Duodenal mucosa (tissue), 2 donors: Measurements from ENCODE around the gene ANKS1A.
"Not testable (repeated sequence)": the region's sequence is repeated elsewhere in the genome, so short reads cannot be mapped to it uniquely, and the experiment has no call there.

Source experiments
- H3K27ac ChIP-seq: one replicate; pipeline ENCODE4 v1.7.0; 2013; ENCODE audit warnings: low read depth, low read length
- H3K27me3 ChIP-seq, 2 donors: one replicate each; pipeline ENCODE4 v1.7.0; 2013; ENCODE audit warnings: low read length in 2 of 2, control low read depth in 1 of 2; ENCODE audit not compliant: insufficient read depth in 2 of 2, control insufficient read depth in 1 of 2
- H3K36me3 ChIP-seq, 2 donors: one replicate each; pipeline ENCODE4 v1.7.0; 2013; ENCODE audit warnings: low read length in 2 of 2, control low read depth in 1 of 2; ENCODE audit not compliant: insufficient read depth in 2 of 2, control insufficient read depth in 1 of 2
- H3K4me1 ChIP-seq, 2 donors: one replicate each; pipeline ENCODE4 v1.7.0; 2013; ENCODE audit warnings: low read length in 2 of 2, control low read depth in 1 of 2; ENCODE audit not compliant: insufficient read depth in 2 of 2, control insufficient read depth in 1 of 2
- H3K4me3 ChIP-seq, 2 donors: one replicate each; pipeline ENCODE4 v1.7.0; 2013; ENCODE audit warnings: low read length in 2 of 2, low read depth in 1 of 2
- H3K9ac ChIP-seq, 2 donors: one replicate each; pipeline ENCODE4 v1.7.0; 2013; ENCODE audit warnings: low read length in 2 of 2, low read depth in 1 of 2
- H3K9me3 ChIP-seq, 2 donors: one replicate each; pipeline ENCODE4 v1.7.0; 2013; ENCODE audit warnings: low read length in 2 of 2, control low read depth in 1 of 2; ENCODE audit not compliant: control insufficient read depth in 1 of 2

The ANKS1A gene

DNA sequence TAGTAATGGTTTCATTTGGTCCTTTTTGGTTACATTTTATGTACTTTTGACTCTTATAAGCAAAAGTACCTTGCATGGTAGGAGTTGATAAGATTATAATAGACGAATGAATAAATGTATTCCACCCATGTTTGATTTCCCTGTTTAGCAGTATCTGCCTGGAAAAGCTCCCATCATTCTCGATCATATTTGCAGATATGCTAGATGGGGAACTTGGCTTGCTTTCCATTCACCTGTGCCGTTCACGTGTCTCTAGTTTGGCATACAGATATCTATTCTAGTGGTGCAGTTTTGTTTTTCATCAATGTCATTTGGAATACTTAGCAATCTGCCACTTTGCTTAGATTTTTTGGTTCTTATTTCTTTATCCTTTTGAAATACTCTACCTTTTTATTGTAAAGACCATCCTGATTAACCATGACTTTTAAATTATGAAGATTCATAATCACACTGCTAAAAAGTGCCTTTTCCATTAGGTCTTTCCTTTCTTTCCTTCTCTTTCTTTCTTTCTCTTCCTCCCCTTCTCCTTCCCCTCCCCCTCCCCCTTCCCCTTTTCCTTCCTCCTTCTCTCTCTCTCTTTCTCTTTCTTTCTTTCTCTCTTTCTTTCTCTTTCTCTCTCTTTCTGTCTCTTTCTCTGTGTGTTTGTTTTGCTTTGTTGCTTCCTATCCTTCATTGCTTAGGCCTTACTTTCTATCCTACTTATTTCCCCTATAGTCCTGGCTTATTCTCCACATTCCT lies 40.4 kb downstream of the ANKS1A start:
- Histone ChIP-seq H3K9ac (no peak overlapping the region), H3K4me1 (peaks cover 0 to 2% of the 10 kb centered on the region in 2 donors), H3K9me3 (no peaks in the 10 kb centered on the region), H3K4me3 (no peak overlapping the region), H3K36me3 (no peaks in the 10 kb centered on the region), H3K27ac (no peak overlapping the region), H3K27me3 (no peaks in the 10 kb centered on the region)

GRCh38 chr6:34930221-34930620 lies 41.2 kb downstream of the ANKS1A start:
- no peaks in the 10 kb centered on the region for H3K36me3 ChIP-seq
- H3K4me1 ChIP-seq: peaks cover 4 to 10% of the 10 kb centered on the region in 2 donors
- no peak overlapping the region for H3K4me3 ChIP-seq
- H3K27ac ChIP-seq: no peak overlapping the region
- no peak overlapping the region for H3K9ac ChIP-seq
- no peaks in the 10 kb centered on the region for H3K9me3 ChIP-seq
- no peaks in the 10 kb centered on the region for H3K27me3 ChIP-seq

DNA sequence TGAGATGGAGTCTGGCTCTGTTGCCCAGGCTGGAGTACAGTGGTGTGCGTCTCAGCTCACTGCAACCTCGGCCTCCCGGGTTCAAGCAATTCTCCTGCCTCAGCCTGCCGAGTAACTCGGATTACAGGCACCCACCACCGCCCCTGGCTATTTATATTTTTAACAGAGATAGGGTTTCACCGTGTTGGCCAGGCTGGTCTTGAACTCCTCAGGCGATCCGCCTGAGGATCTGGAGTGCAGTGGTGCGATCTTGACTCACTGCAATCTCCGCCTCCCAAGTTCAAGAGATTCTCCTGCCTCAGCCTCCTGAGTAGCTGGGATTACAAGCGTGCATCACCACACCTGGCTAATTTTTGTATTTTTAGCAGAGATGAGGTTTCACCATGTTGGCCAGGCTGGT lies 43.1 kb downstream of the ANKS1A start:
- not testable (repeated sequence) for H3K36me3 ChIP-seq, H3K4me3 ChIP-seq, H3K9ac ChIP-seq, H3K27ac ChIP-seq, H3K4me1 ChIP-seq, H3K27me3 ChIP-seq, H3K9me3 ChIP-seq

GRCh38 chr6:34934516-34934915 lies 45.5 kb downstream of the ANKS1A start:
- Histone ChIP-seq H3K36me3 (no peaks in the 10 kb centered on the region), H3K9ac (no peak overlapping the region), H3K27me3 (no peaks in the 10 kb centered on the region), H3K27ac (no peak overlapping the region), H3K4me1 (peaks cover 4 to 10% of the 10 kb centered on the region in 2 donors), H3K9me3 (no peaks in the 10 kb centered on the region), H3K4me3 (no peak overlapping the region)

- Histone ChIP-seq H3K9ac (no peak overlapping the region), H3K27ac (no peak overlapping the region), H3K9me3 (no peaks in the 10 kb centered on the region), H3K4me1 (peaks cover 8 to 16% of the 10 kb centered on the region in 2 donors), H3K27me3 (no peaks in the 10 kb centered on the region), H3K4me3 (no peak overlapping the region), H3K36me3 (no peaks in the 10 kb centered on the region)
These were observed 49.2 kb downstream of the ANKS1A start for GRCh38 chr6:34938268-34938667.

GRCh38 chr6:34940030-34940434 lies 51.0 kb downstream of the ANKS1A start:
- Histone ChIP-seq H3K4me3 (no peak overlapping the region), H3K9ac (no peak overlapping the region), H3K4me1 (peaks cover 6 to 8% of the 10 kb centered on the region in 2 donors), H3K9me3 (no peaks in the 10 kb centered on the region), H3K36me3 (no peaks in the 10 kb centered on the region), H3K27ac (no peak overlapping the region), H3K27me3 (no peaks in the 10 kb centered on the region)

DNA sequence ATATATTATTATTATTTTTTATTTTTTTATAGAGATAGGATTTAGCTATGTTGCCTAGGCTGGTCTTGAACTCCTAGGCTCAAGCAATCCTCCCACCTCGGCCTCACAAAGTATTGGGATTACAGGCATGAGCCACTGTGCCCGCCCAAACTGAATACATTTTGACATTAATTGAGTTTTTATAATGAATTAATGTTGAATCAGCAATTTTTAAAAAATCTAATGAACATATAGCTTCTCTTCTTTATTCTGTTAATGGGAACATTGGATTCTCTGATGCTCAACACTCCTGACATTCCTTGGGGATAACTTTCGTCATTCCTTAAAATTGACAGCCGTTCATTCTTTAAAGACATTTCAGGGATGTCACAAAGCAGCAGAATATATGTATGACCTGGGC lies 52.4 kb downstream of the ANKS1A start:
- Histone ChIP-seq H3K27ac (no peak overlapping the region), H3K4me3 (no peak overlapping the region), H3K4me1 (peaks cover 4 to 7% of the 10 kb centered on the region in 2 donors), H3K9me3 (no peaks in the 10 kb centered on the region), H3K36me3 (no peaks in the 10 kb centered on the region), H3K27me3 (no peaks in the 10 kb centered on the region), H3K9ac (no peak overlapping the region)

GRCh38 chr6:34945317-34945716 lies 56.3 kb downstream of the ANKS1A start:
- no peak overlapping the region for H3K9ac ChIP-seq
- no peak overlapping the region for H3K4me3 ChIP-seq
- H3K4me1 ChIP-seq: peaks cover 0 to under 1% of the 10 kb centered on the region in 2 donors

DNA sequence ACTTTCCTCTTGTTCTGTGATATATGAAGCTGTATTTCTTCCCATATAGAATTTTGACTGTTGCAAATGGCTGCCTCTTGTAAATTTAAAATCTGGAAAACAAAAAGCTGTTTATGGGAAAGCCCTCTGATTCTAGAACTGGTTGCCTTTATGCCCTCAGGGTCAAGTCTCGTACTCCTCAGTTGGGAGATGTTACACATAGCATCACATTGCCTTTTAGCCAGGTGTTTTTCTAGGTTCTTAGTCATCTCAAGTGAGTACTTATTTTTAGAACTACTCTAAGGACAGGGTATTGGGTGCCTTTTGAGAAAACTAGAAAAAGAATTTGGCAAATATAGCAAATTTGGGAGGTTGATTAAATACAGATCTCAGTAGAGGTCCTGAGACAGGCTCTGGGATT lies 58.5 kb downstream of the ANKS1A start:
- H3K27me3 ChIP-seq: no peaks in the 10 kb centered on the region
- no peak overlapping the region for H3K27ac ChIP-seq

More at GRCh38 chr6:34945317-34945716, 56.3 kb downstream of the ANKS1A start:
- Histone ChIP-seq H3K36me3 (no peaks in the 10 kb centered on the region), H3K27ac (no peak overlapping the region), H3K27me3 (no peaks in the 10 kb centered on the region), H3K9me3 (no peaks in the 10 kb centered on the region)

DNA sequence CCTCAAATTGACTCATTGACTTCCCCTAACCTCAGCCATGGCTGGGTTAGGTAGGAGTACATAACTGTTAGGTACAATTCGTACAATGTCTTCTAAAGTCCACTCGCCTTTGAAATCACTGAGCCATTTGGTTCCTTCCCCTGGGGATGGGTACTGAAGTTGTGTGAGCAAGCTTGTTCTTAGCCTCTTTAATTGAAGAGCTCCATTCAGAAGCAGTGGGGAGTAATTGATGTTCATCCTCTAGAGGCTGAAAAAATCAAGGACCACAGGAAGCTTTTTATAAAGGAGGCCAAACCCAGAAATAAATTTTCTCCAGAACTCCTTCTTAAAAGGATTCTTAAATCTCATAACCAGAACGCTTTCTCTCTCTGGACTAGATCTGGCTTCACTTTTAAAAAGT lies 60.6 kb downstream of the ANKS1A start:
- H3K4me1 ChIP-seq: peaks cover 15 to 29% of the 10 kb centered on the region in 2 donors
- no peak overlapping the region for H3K27ac ChIP-seq
- no peak overlapping the region for H3K9ac ChIP-seq
- no peaks in the 10 kb centered on the region for H3K27me3 ChIP-seq
- H3K4me3 ChIP-seq: no peak overlapping the region
- H3K9me3 ChIP-seq: no peaks in the 10 kb centered on the region
- no peaks in the 10 kb centered on the region for H3K36me3 ChIP-seq

More for the DNA sequence above, 58.5 kb downstream of the ANKS1A start:
- Histone ChIP-seq H3K4me1 (peaks cover 0 to 9% of the 10 kb centered on the region in 2 donors), H3K36me3 (no peaks in the 10 kb centered on the region), H3K9me3 (no peaks in the 10 kb centered on the region), H3K4me3 (no peak overlapping the region), H3K9ac (no peak overlapping the region)
